MCF 10A (cell line): ENCODE measurements around the gene C1QC. TPM values are rescaled to one million over a fixed set of nuclear protein-coding genes. Genes with fewer than 3 reads are reported as not detected.

Experiments
- BruUV-seq: library from RNA; stranded (reverse); fragments of 400-500 nt; replicated peaks from 2 replicates; lab custom pipeline; 2021; lab: Mats Ljungman, UMichigan
- CTCF ChIA-PET: fragments of 300-600 bp; sonication (Branson Sonifier 250); formaldehyde crosslinking; extraction: SDS; loops from one replicate; lab custom pipeline; 2021; ENCODE audit warnings: antibody characterized with exemption, inconsistent platforms; lab: Yijun Ruan, JAX
- POLR2A ChIA-PET: fragments of 300-600, 350-650 bp; sonication (Branson Sonifier 250); formaldehyde crosslinking; extraction: SDS; loops from one replicate; lab custom pipeline; 2020; ENCODE audit warnings: antibody characterized with exemption, inconsistent platforms; lab: Yijun Ruan, JAX
- DNase-seq: peaks from one replicate; pipeline ENCODE4 v3.0.0-alpha.2; 2018; ENCODE audit not compliant: unreplicated experiment
- H3K27ac Mint-ChIP-seq: one replicate; pipeline ENCODE4 v1.8.0; 2022; ENCODE audit warnings: mild to moderate bottlenecking, low read depth, mixed read lengths; ENCODE audit not compliant: unreplicated experiment
- H3K27me3 Mint-ChIP-seq: one replicate; pipeline ENCODE4 v1.8.0; 2022; ENCODE audit warnings: mixed read lengths; ENCODE audit not compliant: insufficient read depth, unreplicated experiment
- H3K36me3 Mint-ChIP-seq: one replicate; pipeline ENCODE4 v1.8.0; 2022; ENCODE audit warnings: mild to moderate bottlenecking, moderate library complexity, mixed read lengths; ENCODE audit not compliant: insufficient read depth, unreplicated experiment
- H3K4me1 Mint-ChIP-seq: one replicate; pipeline ENCODE4 v1.8.0; 2022; ENCODE audit warnings: mixed read lengths; ENCODE audit not compliant: insufficient read depth, unreplicated experiment
- H3K4me3 Mint-ChIP-seq: one replicate; pipeline ENCODE4 v1.8.0; 2022; ENCODE audit warnings: mild to moderate bottlenecking, moderate library complexity, mixed read lengths; ENCODE audit not compliant: unreplicated experiment
- H3K9me3 Mint-ChIP-seq: one replicate; pipeline ENCODE4 v1.8.0; 2022; ENCODE audit warnings: mixed read lengths; ENCODE audit not compliant: unreplicated experiment
- CTCF ChIP-seq: fragments of 200-600 bp; IDR thresholded peaks from one replicate; pipeline ENCODE4 v1.8.0; 2022; ENCODE audit warnings: antibody characterized with exemption, mild to moderate bottlenecking; ENCODE audit not compliant: unreplicated experiment
- intact Hi-C: fragments of 100-400 bp; cut with micrococcal nuclease; formaldehyde crosslinking; loops from 2 replicates; pipeline ENCODE4 v1.14.1; 2022
- total RNA-seq: library from RNA; stranded (reverse); gene quantifications from 2 replicates; pipeline ENCODE4 v1.2.3, GENCODE V29; 2022

The C1QC gene
- total RNA-seq, 1 experiment from 2014 or later = not detected

DNA sequence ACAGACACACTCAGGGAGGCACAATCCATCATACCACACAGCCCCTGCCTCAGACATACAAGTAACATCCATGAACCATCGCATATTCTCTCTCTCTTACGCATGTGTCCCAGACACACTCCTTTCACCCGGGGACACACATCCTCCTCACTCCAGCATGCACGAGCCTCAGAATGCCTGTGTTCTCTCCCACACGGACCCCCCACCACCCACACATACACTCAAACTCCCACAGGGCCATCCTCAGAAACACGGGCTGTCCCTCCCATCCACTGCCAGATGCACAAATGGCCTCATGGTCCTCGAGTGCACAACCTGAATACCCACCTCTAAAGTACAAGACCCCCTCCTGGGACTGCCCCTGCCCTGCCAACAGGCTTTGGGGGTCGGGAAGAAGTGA is 2.2 kb upstream of the C1QC start:
- intact Hi-C loops = loop anchor here (5.0 to 10.0 kb wide), 2 partner anchors 114 to 506 kb away; no protein-coding TSS in a partner anchor
- Mint-ChIP-seq H3K4me3 (no peak overlapping the region), H3K4me1 (no peaks in the 10 kb centered on the region), H3K27me3 (peaks cover 15% of the 10 kb centered on the region), H3K27ac (no peak overlapping the region), H3K36me3 (no peaks in the 10 kb centered on the region), H3K9me3 (no peaks in the 10 kb centered on the region)
- no TSS peak for BruUV-seq
- TF ChIP-seq CTCF = no peak
- POLR2A ChIA-PET = no interaction called here
- DNase-seq = no peak
- CTCF ChIA-PET = interaction anchor here (0.7 to 6.8 kb wide), 13 partner anchors 8 to 555 kb away, joined by 3 to 106 read pairs (median 4); no protein-coding TSS in a partner anchor

GRCh38 chr1:22641906-22642636 is 1.4 kb upstream of the C1QC start:
- H3K27ac Mint-ChIP-seq = no peak overlapping the region
- no TSS peak for BruUV-seq
- no peak overlapping the region for H3K4me3 Mint-ChIP-seq
- ChIA-PET CTCF (interaction anchor here (0.5 to 6.8 kb wide), 26 partner anchors 8 to 1237 kb away, joined by 3 to 106 read pairs (median 3); partner anchors contain the start of gene C1QB), POLR2A (interaction anchor here (0.9 kb wide), 1 partner anchor 221 kb away, joined by 5 read pairs; no protein-coding TSS in a partner anchor)
- H3K36me3 Mint-ChIP-seq = no peaks in the 10 kb centered on the region
- H3K27me3 Mint-ChIP-seq = peaks cover 7% of the 10 kb centered on the region
- TF ChIP-seq CTCF = peak; percentile 84
- H3K4me1 Mint-ChIP-seq = no peaks in the 10 kb centered on the region
- intact Hi-C loops = loop anchor here (1.0 to 10.0 kb wide), 3 partner anchors 115 to 507 kb away; no protein-coding TSS in a partner anchor
- no peaks in the 10 kb centered on the region for H3K9me3 Mint-ChIP-seq
- peak; percentile 61 for DNase-seq

- TF ChIP-seq CTCF = no peak
- ChIA-PET CTCF (interaction anchor here (0.8 to 6.8 kb wide), 2 partner anchors 8 to 224 kb away, joined by 3 to 106 read pairs; no protein-coding TSS in a partner anchor), POLR2A (interaction anchor here (0.7 kb wide), 1 partner anchor 14 kb away, joined by 3 read pairs; no protein-coding TSS in a partner anchor)
- DNase-seq = no peak
- Mint-ChIP-seq H3K36me3 (no peaks in the 10 kb centered on the region), H3K4me3 (no peak overlapping the region), H3K4me1 (no peaks in the 10 kb centered on the region), H3K9me3 (no peaks in the 10 kb centered on the region), H3K27ac (no peak overlapping the region), H3K27me3 (peaks cover 3% of the 10 kb centered on the region)
- intact Hi-C loops = loop anchor here (5.0 to 10.0 kb wide), 2 partner anchors 117 to 509 kb away; no protein-coding TSS in a partner anchor
- no TSS peak for BruUV-seq
These were observed 495 bp downstream of the C1QC start for GRCh38 chr1:22643928-22644327.

- DNase-seq = no peak
- H3K9me3 Mint-ChIP-seq = no peaks in the 10 kb centered on the region
- intact Hi-C loops = loop anchor here (10.0 kb wide), 1 partner anchor 511 kb away; no protein-coding TSS in a partner anchor
- H3K27ac Mint-ChIP-seq = no peak overlapping the region
- TF ChIP-seq CTCF = no peak
- BruUV-seq = no TSS peak
- ChIA-PET CTCF (interaction anchor here (0.6 kb wide), 1 partner anchor 212 kb away, joined by 5 read pairs; no protein-coding TSS in a partner anchor), POLR2A (no interaction called here)
- H3K4me3 Mint-ChIP-seq = no peak overlapping the region
- H3K27me3 Mint-ChIP-seq = peaks cover 21% of the 10 kb centered on the region
- no peaks in the 10 kb centered on the region for H3K36me3 Mint-ChIP-seq
- no peaks in the 10 kb centered on the region for H3K4me1 Mint-ChIP-seq
These were observed 2.5 kb downstream of the C1QC start for GRCh38 chr1:22645931-22646330.
